Measurements from ENCODE around the gene NIPAL3.

Gene NIPAL3

DNA sequence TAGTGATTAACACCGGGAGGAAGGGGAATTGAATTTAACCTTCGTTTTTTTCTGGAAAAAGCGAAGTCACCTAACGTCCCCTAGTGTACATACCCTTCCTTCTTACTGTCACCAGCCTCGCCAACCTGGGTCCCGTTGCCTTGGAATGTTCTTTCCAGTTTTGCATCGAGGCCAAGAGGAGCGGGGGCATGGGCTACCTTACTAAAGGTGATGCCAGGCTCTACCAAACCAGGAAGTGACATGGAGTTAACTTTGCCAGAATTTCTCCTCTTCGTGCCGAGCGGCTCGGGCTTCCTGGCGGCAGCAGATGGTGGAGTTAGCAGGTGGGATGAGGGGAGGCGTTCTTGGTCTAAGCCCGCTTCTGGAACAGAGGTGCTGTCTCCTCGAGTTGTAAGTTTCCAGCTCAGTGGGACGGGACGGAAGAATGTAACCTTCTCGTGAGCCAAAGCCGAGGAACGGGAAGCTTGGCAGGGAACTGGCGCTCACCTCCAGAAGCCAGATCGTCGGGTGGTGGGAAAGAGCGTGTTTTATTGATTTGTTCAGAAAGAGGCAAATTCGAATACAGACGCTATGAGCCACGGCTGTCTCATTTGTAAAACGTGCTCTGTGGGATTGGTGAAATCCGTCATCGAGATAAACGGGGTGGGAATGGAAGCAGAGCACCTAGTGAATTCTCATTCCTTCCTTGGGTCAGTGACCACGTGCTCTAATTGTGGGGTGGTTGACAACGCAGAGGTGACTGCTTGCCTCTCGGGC, 486 bp downstream of the NIPAL3 start:
- Histone ChIP-seq H3K9me3 (ENCODE audit: control insufficient read depth, insufficient read depth, low read length) (no peaks in the 10 kb centered on the region), H3K36me3 (ENCODE audit: control insufficient read depth, insufficient read depth, low read length) (no peaks in the 10 kb centered on the region), H3K4me3 (ENCODE audit: low read depth, low read length) (peak overlapping the region; percentile 92), H3K4me1 (ENCODE audit: control insufficient read depth, insufficient read depth, low read length) (no peaks in the 10 kb centered on the region), H3K9ac (ENCODE audit: low read depth, low read length) (peak overlapping the region; percentile 50), H3K27me3 (ENCODE audit: control insufficient read depth, insufficient read depth, low read length) (no peaks in the 10 kb centered on the region)

DNA sequence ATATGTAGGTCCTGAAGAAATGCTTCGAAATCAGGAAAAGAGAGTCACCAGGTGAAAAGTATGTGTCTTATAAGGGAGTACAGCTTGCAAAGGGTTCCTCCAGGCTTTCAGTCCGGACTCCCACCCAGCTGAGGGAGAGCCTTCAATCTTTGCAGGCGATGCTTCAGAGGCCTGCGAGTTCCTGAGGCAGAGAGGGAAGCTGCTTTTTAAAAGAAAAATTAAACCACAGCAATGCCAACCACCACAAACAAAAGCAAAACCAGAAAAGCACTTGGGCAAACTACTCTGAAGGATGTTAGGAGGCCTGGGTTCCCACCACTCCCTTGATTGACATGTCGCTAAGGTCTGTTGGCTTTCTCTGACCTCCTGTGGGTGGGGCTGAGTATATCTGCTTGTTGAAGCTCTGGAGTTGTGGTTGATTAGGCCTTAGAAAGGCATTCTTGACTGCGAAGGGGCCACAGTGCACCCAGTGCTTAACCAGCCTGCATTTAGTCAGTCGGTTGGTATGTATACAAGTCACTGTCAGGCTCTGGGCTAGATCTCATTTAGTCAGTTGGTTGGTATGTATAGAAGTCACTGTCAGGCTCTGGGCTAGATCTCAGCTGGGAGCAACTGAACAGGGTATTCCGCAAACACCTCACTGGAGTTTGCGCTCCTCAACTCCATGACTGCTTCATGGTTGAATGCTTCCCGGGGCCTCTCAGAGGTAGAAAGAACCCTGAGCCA, 1.2 kb downstream of the NIPAL3 start:
- H3K9ac ChIP-seq (ENCODE audit: low read depth, low read length) = no peak overlapping the region
- no peaks in the 10 kb centered on the region for H3K27me3 ChIP-seq (ENCODE audit: control insufficient read depth, insufficient read depth, low read length)
- H3K4me3 ChIP-seq (ENCODE audit: low read depth, low read length) = peak overlapping the region; percentile 92
- no peaks in the 10 kb centered on the region for H3K9me3 ChIP-seq (ENCODE audit: control insufficient read depth, insufficient read depth, low read length)
- no peaks in the 10 kb centered on the region for H3K4me1 ChIP-seq (ENCODE audit: control insufficient read depth, insufficient read depth, low read length)
- H3K36me3 ChIP-seq (ENCODE audit: control insufficient read depth, insufficient read depth, low read length) = no peaks in the 10 kb centered on the region

DNA sequence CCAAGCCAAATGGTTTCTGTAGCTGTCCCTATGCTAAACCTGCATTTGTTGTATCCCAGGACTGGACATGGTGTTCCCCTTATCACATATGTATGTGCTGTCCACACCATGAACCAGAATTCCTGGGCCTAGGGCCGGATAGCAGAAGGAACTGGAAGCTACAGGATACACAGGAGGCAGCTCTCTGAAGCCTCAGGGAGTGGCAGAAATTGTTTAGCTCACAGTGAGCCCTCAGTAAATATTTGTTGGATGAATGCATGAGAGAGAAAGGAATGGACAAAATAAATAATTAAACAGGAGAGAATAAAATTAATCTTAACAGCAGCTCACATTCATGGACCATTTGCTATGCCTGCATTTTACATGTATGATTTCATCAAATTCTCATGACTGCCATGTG, 2.1 kb downstream of the NIPAL3 start:
- H3K4me3 ChIP-seq (ENCODE audit: low read depth, low read length) = no peak overlapping the region
- no peak overlapping the region for H3K9ac ChIP-seq (ENCODE audit: low read depth, low read length)
- no peaks in the 10 kb centered on the region for H3K27me3 ChIP-seq (ENCODE audit: control insufficient read depth, insufficient read depth, low read length)
- H3K4me1 ChIP-seq (ENCODE audit: control insufficient read depth, insufficient read depth, low read length) = no peaks in the 10 kb centered on the region
- H3K9me3 ChIP-seq (ENCODE audit: control insufficient read depth, insufficient read depth, low read length) = no peaks in the 10 kb centered on the region
- H3K36me3 ChIP-seq (ENCODE audit: control insufficient read depth, insufficient read depth, low read length) = no peaks in the 10 kb centered on the region

DNA sequence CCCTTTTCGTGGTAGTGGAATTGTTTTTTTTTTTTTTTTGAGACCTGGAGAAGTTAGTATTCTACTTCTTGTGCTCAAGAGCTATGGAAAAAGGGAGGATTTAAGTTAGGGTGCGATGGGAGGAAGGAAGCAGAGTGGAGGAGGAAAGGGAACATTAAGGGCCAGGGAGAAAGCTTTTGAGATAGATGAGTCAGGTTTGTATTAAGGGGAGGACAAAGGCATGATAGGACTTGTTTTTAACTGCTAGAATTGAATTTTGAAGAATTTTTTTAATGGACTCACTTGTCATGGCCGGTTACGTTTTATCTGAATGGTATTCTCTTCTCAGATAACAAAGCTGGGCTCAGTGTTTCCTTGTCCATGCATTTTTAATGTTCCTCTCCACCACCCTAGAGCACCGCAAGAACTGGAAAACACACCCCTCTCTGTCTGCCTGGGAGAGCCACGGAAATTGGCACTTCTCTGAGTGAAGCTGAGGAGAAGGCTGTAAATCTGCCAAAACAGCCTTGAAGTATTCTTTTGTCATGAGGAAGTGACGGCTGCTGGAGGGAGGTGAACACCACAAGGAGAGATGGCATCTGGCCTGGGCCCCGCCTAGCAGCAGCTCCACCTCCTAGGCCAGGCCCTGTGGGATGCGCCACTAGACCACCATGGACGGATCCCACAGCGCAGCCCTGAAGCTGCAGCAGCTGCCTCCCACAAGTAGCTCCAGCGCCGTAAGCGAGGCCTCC, 3.5 kb downstream of the NIPAL3 start:
- H3K4me3 ChIP-seq (ENCODE audit: low read depth, low read length) = no peak overlapping the region
- H3K9me3 ChIP-seq (ENCODE audit: control insufficient read depth, insufficient read depth, low read length) = no peaks in the 10 kb centered on the region
- no peaks in the 10 kb centered on the region for H3K4me1 ChIP-seq (ENCODE audit: control insufficient read depth, insufficient read depth, low read length)
- H3K27me3 ChIP-seq (ENCODE audit: control insufficient read depth, insufficient read depth, low read length) = no peaks in the 10 kb centered on the region
- no peak overlapping the region for H3K9ac ChIP-seq (ENCODE audit: low read depth, low read length)
- H3K36me3 ChIP-seq (ENCODE audit: control insufficient read depth, insufficient read depth, low read length) = no peaks in the 10 kb centered on the region

DNA sequence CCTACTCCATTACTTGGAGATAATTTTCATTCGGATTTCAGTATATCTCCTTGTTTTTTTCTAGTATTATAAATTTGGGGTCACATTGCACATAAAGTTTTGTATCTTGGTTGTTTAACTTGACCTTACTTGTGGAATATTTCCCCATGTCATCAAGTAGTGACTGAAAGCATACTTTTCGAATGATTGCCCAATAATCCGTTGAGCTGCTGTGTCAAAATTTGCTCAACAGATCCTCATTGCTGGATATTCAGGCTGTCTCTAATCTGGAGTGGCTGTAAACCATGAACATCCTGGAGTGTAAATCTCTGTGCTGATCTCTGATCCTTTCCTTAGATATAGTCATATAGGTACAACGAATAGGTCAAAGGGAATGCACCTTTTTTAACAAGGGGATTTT, 4.9 kb downstream of the NIPAL3 start:
- Histone ChIP-seq H3K9me3 (ENCODE audit: control insufficient read depth, insufficient read depth, low read length) (no peaks in the 10 kb centered on the region), H3K9ac (ENCODE audit: low read depth, low read length) (no peak overlapping the region), H3K4me1 (ENCODE audit: control insufficient read depth, insufficient read depth, low read length) (no peaks in the 10 kb centered on the region), H3K27me3 (ENCODE audit: control insufficient read depth, insufficient read depth, low read length) (no peaks in the 10 kb centered on the region), H3K4me3 (ENCODE audit: low read depth, low read length) (no peak overlapping the region), H3K36me3 (ENCODE audit: control insufficient read depth, insufficient read depth, low read length) (no peaks in the 10 kb centered on the region)

DNA sequence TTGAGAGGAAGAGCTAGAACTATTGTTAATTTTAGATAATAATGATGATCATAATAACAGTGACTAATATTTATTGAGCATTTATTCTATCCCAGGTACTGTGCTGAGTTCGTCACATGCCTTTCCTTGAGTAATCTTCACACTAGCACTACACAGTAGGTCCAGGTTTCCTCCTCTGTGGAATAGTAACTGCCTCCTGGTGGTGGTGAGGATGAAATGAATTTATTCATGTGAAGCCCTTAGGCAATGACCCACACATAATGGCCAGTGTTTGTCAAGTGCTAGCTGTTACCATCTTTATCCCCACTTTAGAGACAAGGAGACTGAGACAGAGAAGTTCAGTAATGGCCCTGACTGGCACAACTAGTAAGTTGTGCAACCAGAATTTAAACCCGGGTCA, 5.9 kb downstream of the NIPAL3 start:
- H3K9ac ChIP-seq (ENCODE audit: low read depth, low read length) = no peak overlapping the region
- H3K36me3 ChIP-seq (ENCODE audit: control insufficient read depth, insufficient read depth, low read length) = no peaks in the 10 kb centered on the region
- no peak overlapping the region for H3K4me3 ChIP-seq (ENCODE audit: low read depth, low read length)
- H3K27me3 ChIP-seq (ENCODE audit: control insufficient read depth, insufficient read depth, low read length) = no peaks in the 10 kb centered on the region
- H3K4me1 ChIP-seq (ENCODE audit: control insufficient read depth, insufficient read depth, low read length) = no peaks in the 10 kb centered on the region
- no peaks in the 10 kb centered on the region for H3K9me3 ChIP-seq (ENCODE audit: control insufficient read depth, insufficient read depth, low read length)

DNA sequence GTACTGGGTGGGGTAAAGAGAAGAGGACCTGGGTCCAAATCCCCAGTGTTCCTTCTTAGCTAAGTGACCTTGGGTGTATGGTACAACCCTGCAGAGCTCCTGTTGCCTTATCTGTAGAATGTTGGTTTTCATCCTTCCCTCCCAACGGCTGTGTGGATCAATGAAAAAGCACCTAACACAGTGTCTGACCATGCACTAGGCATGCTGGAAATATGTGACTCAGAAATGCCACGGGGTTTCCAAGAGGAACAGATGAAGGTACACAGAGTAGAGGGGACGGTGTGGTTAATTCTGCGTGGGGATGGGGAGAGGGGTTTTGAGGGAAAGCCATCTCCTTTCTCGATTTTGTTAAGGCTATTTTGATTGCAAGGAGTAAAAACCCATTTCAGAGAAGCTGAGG, 8.6 kb downstream of the NIPAL3 start:
- Histone ChIP-seq H3K4me3 (ENCODE audit: low read depth, low read length) (no peak overlapping the region), H3K9ac (ENCODE audit: low read depth, low read length) (no peak overlapping the region), H3K36me3 (ENCODE audit: control insufficient read depth, insufficient read depth, low read length) (no peaks in the 10 kb centered on the region), H3K9me3 (ENCODE audit: control insufficient read depth, insufficient read depth, low read length) (no peaks in the 10 kb centered on the region), H3K4me1 (ENCODE audit: control insufficient read depth, insufficient read depth, low read length) (no peaks in the 10 kb centered on the region), H3K27me3 (ENCODE audit: control insufficient read depth, insufficient read depth, low read length) (no peaks in the 10 kb centered on the region)

DNA sequence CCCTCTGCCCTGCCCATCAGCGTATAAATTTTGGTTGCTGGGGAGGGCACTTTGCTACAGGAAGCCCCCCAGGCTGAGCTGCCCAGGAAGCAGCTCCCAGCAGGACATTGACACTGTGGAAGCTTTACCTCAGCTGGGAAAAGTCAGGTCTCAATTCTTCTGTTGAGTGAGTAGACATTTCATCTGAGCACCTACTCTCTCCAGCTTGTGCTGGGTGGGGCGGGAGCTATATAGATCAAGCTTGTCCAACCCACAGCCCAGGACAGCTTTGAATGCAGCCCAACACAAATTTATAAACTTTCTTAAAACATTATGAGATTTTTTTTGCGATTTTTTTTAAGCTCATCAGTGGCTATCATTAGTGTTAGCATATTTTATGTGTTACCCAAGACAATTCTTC, 9.4 kb downstream of the NIPAL3 start:
- no peaks in the 10 kb centered on the region for H3K9me3 ChIP-seq (ENCODE audit: control insufficient read depth, insufficient read depth, low read length)
- no peaks in the 10 kb centered on the region for H3K36me3 ChIP-seq (ENCODE audit: control insufficient read depth, insufficient read depth, low read length)
- H3K4me1 ChIP-seq (ENCODE audit: control insufficient read depth, insufficient read depth, low read length) = no peaks in the 10 kb centered on the region
- H3K4me3 ChIP-seq (ENCODE audit: low read depth, low read length) = no peak overlapping the region
- H3K9ac ChIP-seq (ENCODE audit: low read depth, low read length) = no peak overlapping the region
- H3K27me3 ChIP-seq (ENCODE audit: control insufficient read depth, insufficient read depth, low read length) = no peaks in the 10 kb centered on the region

DNA sequence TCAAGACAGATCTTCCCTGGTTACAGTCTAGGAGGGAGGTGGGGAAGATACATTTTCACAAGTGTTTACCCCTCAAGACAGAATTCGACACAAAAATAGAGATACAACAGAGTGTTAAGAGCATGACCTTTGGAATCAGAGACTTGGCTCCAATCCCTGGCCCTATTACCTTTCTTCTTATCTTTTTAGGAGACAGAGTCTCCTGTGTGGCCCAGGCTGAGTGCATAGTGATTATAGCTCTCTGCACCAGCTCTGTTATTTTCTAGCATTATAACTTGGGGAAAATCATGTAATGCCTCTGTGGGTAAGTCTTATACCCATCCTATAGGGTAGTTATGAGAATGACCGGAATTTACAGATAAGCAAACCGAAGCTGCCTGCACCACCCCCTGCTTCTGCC, 9.8 kb downstream of the NIPAL3 start:
- Histone ChIP-seq H3K9ac (ENCODE audit: low read depth, low read length) (no peak overlapping the region), H3K4me1 (ENCODE audit: control insufficient read depth, insufficient read depth, low read length) (no peaks in the 10 kb centered on the region), H3K9me3 (ENCODE audit: control insufficient read depth, insufficient read depth, low read length) (no peaks in the 10 kb centered on the region), H3K36me3 (ENCODE audit: control insufficient read depth, insufficient read depth, low read length) (no peaks in the 10 kb centered on the region), H3K4me3 (ENCODE audit: low read depth, low read length) (no peak overlapping the region), H3K27me3 (ENCODE audit: control insufficient read depth, insufficient read depth, low read length) (no peaks in the 10 kb centered on the region)

DNA sequence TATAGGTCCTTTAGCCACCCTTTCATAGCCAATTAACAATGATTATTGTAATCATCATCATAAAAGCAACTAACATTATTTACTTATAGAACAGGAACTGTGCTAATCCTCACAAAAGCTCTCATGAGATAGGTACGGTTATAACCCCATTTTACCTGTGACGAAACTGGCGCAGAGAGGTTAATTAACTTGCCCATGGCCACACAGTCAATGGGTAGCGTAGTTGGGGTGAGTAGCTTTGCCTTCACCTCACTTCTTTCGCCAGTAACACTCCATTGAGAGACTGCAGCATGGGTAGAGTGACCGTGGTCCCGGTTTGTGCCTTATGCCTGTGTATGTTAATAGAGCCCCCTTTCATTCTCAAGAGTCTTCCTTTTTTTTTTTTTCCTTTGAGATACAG, 10.3 kb downstream of the NIPAL3 start:
- Histone ChIP-seq H3K36me3 (ENCODE audit: control insufficient read depth, insufficient read depth, low read length) (no peaks in the 10 kb centered on the region), H3K4me1 (ENCODE audit: control insufficient read depth, insufficient read depth, low read length) (no peaks in the 10 kb centered on the region), H3K9ac (ENCODE audit: low read depth, low read length) (no peak overlapping the region), H3K4me3 (ENCODE audit: low read depth, low read length) (no peak overlapping the region), H3K9me3 (ENCODE audit: control insufficient read depth, insufficient read depth, low read length) (no peaks in the 10 kb centered on the region), H3K27me3 (ENCODE audit: control insufficient read depth, insufficient read depth, low read length) (no peaks in the 10 kb centered on the region)

DNA sequence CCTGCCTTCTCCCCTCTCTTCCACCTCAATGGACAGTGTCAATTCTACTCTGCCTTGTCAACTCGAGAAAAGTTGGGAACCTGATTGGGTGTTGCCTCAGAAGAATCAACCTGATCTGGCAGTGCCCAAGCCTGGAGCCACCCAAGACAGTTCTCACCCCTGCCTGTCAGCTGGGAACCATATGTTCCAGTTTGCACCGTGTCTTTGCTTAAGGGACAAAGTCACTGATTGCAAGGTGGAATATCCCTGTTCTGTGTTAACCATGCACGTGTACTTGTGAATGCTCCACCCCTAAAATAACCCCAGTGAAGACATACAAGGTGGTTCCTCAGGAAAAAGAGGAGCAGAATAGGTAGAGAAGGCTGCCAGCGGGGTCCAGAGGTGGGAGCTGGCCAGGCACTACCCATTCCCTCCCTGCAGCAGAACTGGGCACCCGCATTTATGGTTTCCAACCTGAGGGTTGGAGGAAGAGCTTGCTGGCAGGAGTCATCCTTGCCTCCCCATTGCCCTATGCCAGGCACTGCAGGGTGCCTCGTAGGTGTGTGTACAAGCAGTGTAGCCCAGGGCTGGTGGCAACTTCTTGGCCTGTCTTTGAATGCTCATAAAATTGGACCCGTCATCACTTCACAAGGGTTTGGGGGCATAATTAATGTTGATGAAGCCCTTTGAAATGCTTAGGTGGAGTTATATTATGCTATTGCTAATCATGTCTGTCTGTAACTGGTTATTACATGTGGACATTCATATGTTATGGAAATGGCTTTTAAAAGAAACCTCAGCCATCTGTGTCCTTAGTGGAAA, 11.3 kb downstream of the NIPAL3 start:
- H3K4me3 ChIP-seq (ENCODE audit: low read depth, low read length) = no peak overlapping the region

More for the DNA sequence above, 11.3 kb downstream of the NIPAL3 start:
- H3K9ac ChIP-seq (ENCODE audit: low read depth, low read length) = no peak overlapping the region
- no peaks in the 10 kb centered on the region for H3K36me3 ChIP-seq (ENCODE audit: control insufficient read depth, insufficient read depth, low read length)
- H3K4me1 ChIP-seq (ENCODE audit: control insufficient read depth, insufficient read depth, low read length) = no peaks in the 10 kb centered on the region
- H3K27me3 ChIP-seq (ENCODE audit: control insufficient read depth, insufficient read depth, low read length) = no peaks in the 10 kb centered on the region
- H3K9me3 ChIP-seq (ENCODE audit: control insufficient read depth, insufficient read depth, low read length) = no peaks in the 10 kb centered on the region
